HG03095 (cell line): ENCODE measurements around the gene NPAS3.

Experiments used
- ATAC-seq: cut with Tn5 transposase; IDR thresholded peaks from one replicate; pipeline ENCODE4 v1.9.1; 2021; ENCODE audit warnings: moderate library complexity; ENCODE audit not compliant: unreplicated experiment

NPAS3 gene

DNA sequence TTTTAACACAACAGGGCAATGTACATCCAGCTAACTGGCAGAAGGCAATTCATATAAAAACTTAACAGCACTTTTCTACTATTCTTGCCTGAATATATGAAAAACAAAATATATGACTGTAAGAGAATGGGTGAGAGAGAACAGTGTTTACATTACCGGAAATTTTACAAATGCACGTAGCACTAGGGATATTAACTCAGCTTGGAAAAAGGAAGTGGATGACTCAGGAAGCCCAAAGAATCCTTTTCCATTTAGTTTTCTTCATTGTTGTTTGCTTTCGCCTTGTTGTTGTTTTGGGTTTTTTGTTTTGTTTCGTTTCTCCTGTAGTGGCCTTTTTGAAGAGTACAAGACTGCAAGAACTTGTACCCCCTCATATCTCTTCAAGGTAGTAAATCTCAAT is 716.7 kb downstream of the NPAS3 start:
- no peak for ATAC-seq

DNA sequence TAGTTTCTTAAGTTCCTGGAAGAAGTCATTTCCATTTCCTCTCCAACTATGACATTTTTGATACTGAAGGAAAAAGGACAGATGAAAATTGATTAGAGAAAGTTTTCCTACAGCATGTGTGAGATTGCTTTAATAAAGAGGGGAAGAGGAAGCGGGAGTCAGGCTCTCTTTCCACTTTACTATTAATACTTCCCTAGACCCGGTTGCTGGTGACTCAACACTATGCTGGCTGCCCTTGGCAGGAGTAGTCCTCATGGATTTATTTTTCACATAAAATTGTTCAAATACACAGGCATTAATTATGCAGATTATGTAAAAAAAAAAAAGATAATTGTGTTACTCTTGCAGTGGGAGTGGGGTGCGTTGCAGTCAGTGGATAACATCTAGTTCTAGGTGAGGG is 718.8 kb downstream of the NPAS3 start:
- ATAC-seq: no peak

DNA sequence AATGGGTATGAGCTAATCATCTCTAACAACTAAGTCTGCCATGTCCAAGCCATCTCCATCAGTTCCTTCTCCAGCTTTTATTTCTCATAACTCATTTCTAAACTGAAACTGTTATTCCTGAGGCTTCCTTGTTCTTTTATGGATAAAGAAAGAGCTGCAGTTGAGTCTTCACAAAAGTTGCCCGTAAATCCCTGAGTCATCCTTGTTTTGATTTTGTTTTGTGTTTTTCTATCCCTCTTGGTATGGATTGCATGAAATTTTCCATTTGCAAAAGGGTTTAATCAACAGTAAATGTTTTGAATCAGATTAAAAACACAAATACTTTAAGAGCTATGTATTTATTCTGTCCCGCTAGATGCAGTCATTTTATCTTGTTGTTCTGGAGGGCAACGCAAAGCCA is 721.6 kb downstream of the NPAS3 start:
- no peak for ATAC-seq

DNA sequence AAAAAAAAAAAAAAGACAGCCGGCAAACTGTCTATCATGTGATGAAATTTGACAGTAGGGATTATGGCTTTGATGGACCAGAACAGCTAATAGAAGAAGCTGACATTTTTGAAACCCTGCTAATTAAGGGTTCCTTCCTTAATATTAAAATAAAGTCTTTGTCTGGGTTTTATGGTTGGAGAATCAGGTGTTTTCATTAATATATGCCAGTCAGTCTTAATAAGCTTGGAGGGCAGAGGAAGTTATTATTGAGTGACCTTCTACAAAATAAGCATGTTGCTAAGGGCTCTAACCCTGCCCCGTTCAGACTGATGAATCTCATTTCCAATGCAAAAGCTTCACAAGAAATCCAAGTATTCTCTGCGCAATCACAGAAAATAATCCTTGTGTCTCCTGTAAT is 722.4 kb downstream of the NPAS3 start:
- no peak for ATAC-seq

DNA sequence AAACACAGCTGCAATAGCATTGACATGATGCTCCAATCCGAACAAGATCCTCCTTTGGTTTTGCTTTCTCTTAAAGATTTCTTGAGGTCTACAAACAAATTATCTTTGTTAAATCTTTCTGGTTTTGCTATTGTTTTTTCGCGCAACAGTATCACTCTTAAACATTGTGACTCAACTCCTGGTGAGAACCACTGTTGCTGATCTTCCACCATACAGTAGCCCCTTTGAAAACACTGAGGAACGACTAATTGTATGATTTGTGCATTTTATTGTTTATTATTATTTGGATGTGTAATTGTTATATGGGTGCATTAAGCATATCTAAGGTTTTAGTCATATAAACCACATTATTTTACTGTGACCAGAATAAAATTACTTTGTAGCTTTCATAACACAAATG is 729.4 kb downstream of the NPAS3 start:
- ATAC-seq: no peak

DNA sequence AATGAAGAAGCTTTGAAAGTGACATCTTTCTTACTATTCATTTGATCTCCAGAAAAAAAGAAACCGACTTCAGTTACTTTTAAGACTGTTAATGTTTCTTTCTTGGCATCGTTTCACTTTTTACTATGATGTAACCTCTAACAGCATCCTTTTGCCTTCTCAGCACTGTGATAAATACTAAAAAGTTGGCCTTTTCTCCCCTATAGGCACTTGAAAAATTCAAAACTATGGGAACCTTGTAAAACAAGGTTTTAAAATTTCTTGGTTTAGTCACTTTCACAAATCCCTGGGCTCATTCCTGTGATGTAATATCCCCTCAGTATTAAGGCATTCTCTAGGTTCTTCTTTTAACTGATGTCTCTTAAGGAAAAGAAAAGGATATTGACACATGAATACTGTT is 730.4 kb downstream of the NPAS3 start:
- ATAC-seq: no peak

DNA sequence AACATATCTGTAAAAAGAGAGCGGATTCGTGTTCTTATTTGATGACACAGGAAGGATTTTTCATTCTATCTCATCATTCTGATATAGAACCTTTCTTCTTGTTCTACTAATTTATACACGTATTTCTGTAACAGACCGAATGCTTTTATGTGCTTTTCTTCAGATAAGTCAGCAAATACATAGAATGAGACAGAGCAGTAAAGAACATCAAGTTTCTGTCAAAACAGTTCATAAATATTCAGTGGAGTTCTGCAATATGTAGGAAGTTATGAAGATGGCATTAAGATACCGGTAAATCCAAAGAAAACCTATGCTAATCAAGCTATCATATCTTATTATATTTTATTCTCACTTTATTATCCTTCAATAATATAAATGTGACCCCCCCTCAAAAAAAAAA is 731.6 kb downstream of the NPAS3 start:
- no peak for ATAC-seq

DNA sequence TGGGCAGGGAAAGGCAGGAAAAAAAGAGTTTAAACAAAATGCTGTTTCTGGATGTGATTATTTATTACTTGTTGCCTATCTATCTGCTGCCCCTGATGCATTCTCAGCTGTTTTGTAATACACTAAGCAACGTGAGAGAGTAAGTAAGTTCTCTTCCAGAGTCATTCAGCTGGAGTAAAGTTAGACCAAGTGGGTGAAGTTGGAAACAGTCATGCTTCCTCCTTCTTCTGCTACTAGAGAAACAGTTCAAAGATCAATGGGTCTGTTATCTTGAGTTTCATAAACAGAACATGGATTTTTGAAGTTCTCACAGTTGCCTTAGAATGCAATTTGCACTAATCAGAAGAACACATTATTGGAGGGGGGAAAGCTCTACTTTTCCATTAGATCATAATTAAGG is 732.9 kb downstream of the NPAS3 start:
- ATAC-seq: no peak

DNA sequence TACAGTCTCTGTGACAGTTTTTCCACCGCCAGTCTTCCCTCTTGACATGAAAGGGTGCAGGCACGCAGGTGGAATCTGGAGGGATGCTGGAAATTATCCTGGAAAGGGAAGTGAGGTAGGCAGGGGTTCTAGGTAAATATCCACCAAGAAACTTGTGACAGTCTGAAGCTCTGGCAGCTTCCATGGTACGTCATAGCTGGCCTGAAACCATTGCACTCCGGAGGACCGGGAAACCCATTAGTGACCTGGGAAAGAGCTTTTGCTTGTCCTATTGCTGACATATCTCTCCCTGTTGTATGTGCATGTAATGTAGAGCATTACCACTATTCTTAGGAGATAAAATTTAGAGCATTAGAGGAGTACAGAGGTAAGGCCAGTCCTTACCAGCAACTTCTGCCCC is 736.2 kb downstream of the NPAS3 start:
- ATAC-seq: no peak

DNA sequence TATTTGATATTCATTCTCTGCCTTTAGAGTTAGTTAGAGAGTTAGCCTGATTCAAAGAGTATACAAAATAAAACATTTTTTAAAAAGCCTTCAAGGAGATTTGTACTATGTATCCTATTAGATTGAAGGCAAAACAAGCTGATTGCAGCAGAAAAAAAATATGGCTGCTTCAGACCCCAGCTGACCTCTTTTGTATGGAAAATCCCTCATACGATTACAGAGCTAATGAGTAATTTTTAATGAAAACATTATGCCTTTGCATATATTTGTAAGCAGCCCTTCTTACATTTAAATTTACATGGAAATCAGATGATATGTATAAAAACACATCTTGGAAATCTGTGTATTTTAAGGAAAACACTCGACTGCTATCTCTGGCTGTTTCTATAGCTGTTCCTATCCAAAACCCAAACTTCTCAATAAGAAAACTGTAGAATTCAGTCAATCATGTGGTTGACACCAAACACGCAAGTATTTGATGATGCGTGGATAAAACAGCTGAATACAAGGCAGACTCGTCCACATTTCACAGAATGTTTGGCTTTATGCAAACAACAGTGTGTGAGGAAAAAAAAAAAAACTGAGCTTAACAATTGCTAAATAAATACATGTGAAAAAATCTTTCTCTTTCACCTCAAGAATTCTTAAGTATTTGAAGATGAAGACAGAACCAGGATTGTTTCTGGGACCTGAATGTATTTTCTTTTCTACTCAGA is 736.9 kb downstream of the NPAS3 start:
- no peak for ATAC-seq

DNA sequence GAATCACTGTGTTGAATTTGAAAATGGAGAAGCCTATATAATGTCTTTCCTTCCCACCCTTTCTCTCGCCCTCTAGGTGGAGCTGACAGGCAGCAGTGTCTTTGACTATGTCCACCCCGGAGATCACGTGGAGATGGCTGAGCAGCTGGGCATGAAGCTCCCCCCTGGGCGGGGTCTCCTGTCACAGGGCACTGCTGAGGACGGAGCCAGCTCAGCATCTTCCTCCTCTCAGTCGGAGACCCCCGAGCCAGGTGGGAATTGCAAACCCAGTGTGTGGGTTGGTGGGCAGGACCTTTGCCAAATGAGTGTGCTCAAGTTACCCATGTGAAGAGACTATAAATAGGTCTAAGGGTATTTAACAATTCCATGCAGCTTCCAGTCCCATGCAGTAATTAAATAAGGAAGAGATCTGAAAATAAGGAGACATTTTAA is 737.5 kb downstream of the NPAS3 start:
- ATAC-seq: no peak

DNA sequence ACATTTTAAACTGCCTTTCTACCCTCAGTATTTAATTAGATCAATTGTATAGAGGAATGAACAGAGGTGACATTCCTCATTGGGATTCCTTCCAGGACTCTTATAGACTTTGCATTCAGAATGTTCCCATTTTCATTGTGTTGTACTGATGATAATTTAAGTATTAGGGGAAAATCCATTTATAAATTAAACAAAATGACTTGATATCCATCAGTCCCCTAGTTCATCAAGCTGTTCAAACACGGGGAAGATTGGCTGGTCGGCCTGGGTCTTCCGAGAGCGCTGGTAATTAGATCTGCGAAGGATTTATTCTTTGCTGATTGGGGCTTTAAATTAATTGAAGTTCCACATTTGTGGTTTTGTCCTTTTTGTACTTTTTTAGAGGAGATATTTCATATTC is 738.2 kb downstream of the NPAS3 start:
- ATAC-seq: no peak

DNA sequence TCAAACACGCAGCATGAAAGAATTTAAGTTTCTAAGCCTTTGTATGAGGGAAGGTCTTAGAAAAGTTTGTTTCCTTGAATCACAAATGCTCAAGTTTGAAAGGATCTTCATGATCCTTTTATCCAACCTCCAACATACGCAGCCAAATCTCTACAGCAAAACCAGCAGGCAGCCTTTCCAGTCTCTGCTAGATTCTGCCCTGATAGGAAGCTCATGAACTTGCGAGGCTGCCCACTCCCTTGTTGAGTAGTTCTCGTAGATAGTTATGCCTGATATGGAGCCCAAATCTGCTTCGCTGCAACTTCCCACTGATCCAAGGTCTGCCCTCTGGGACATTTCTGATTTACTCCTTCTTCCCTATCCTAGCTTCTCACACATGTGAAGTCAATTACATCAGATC is 739.3 kb downstream of the NPAS3 start:
- ATAC-seq: no peak

DNA sequence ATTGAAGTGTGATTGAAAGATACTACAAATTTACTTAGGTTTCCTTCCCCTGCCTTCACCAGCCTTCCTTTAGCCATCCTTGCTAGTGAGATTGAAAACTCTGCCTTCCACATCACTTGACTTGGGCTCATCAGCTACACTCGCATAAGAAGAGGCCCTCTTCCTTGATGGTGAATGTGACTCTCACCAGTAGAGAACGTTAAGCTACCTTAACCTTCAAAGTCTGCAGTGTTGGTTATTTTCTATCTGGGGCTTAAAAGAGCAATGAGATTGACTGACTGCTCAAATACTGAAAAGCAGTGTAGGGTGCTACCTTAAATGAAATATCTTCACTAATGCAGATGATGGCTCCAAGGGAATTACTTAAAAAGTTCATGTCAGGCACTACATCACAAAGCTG is 740.3 kb downstream of the NPAS3 start:
- ATAC-seq: no peak

DNA sequence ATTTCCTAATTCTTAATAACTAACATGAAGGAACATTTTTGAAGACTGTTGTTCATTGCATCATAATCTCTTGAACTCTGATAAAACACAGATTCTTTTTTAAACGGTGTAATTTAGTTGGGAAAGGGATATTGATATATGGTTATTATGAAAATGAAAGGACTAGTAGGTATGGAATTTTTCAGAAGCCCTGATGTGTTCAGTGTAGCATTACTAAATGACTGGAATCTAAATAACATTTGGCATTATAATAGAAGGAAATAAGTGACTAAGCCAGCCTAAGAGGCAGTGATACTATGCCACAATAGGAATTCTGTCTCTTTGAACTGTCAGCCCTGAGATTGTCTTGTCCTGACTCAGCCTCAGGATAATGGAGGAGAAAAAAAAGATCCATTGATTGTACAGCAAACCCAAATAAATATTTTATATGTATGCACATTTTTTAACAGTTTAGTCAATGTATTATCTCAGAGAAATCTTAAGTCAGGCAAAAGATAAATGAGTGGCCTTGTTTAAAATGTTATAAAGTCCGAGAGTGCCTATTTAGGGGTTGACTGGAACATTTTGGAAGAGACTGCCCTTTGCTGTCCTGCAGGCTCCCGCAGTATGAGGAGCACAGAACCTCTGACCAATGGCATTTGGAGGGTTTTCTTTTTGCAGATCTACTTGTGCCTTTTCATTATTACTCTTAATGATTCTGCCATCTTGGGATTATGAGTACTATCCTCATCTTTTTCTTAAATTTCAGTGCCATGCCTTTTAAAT is 741.0 kb downstream of the NPAS3 start:
- no peak for ATAC-seq

DNA sequence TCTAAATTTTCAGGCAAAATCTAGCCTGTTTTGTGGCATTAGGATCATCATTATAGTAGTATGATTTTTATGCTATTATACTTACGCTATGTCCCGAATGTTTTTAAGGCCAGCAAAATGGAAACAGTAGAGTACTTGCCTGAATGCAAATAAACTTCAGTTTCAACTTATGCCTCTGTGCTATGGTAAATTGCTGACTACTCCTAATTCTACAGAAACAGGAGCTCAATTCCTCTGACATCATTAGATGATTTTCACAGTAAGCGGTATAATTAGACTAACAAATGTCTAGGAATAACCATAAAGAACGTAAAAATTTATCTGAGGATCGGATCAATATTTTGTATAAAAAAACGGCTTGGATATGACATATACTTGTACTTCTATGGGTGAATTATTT is 742.2 kb downstream of the NPAS3 start:
- ATAC-seq: no peak

DNA sequence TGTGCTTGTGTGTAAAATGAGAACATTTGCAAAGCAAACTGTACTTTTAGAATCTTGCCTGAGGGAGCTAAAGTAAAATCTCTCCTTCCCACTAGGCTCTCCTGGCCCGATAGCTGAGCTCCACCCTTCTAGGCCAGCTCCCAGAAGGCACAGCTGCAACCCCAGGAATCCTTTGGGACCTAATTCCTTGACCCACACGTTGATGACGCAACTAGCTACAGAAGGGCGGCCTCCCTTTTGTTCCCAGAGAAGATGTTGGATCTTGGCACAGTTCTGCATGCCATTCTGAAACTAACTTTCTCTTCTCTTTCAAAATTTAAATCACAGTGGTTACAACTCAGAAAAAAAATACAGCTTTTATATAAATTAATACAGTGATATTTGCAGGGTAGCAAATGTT is 744.1 kb downstream of the NPAS3 start:
- ATAC-seq: no peak

DNA sequence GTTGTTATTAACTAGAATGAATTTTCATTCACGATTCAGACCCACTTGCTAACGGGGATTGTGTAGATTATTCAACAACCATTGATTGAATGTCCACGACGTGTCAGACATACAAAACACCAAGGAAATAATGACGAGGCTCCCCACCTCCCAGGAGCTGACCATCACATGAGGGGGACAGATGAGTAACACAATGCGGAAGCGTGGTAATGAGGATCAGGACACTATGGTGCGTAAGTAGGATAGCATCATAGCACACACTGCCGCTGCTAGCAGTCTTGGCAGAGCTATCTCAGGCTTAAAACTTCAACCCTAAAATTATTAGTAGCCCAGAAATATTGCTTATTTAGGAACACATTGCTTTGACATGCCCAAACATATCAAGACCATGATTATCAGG is 746.3 kb downstream of the NPAS3 start:
- no peak for ATAC-seq

DNA sequence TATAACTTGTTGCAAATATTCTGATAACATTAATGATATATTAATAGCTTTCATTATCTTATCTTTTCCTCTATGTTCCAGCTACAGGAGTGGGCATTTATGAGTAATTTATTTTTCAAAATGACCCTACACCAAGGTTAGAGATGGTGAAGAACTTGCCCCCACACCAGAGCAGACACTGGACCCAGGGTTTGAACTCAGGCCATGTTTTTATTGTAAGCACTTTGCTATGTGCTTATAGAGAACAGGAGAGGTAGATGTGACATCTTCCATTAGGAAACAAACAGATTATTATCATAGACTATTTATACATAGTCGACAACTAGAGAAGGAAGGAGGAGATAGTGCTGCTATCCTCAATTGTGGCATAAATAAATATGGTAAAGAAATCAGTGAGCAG is 747.0 kb downstream of the NPAS3 start:
- no peak for ATAC-seq

DNA sequence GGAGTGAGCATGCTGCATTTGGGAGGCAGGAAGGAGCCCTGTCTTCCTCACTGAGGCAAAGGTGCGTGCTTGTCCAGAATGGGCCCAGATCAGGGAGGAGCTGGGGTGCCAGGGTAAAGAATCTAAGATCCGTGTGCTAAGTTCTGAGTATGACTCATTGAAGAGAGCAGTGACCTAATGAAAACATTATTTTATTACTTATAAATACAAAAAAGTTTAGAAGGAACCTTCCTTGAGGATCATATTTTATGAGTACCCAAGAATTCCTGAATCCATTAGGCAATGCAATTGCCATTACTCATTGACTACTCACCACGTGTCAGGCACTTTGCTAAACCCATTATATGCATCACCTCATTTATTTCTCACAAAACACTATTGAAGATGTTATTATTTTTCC is 747.5 kb downstream of the NPAS3 start:
- no peak for ATAC-seq

DNA sequence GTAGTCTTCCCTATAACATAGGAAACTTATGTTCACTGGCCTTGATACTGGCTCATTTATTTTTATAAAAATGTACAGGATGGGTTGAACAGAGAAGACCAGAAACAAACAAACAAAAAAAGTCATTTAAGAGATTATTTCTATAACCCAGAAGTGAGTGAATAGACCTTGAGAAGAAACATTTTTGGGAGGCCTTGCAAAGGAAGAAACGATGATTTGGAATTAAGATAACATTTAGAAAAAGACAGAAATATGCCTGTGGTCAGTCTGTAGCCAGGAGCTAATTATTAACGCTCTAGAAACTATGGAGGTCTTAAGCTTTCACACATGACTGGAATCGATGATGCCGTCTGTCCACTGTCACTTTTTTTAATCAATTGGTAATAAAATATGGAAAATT is 748.2 kb downstream of the NPAS3 start:
- ATAC-seq: no peak

DNA sequence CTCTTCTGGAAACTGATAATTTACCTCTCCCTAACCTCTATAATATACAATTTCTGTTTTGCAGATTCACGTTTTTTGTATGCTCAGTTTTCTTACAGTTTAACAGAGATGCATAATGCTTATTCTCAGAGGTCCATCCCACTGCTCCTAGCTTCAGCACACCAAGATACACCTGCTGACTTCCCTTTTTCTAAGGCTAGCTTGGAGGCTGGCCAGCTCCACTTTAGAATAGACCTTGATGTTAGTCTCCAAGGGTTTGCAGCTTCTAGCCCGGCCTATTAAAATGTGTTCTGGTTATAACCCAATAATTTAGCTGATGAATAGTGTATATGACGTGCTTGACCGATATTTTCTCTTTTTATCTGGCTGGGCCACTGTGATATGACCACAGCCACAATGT is 751.0 kb downstream of the NPAS3 start:
- no peak for ATAC-seq

DNA sequence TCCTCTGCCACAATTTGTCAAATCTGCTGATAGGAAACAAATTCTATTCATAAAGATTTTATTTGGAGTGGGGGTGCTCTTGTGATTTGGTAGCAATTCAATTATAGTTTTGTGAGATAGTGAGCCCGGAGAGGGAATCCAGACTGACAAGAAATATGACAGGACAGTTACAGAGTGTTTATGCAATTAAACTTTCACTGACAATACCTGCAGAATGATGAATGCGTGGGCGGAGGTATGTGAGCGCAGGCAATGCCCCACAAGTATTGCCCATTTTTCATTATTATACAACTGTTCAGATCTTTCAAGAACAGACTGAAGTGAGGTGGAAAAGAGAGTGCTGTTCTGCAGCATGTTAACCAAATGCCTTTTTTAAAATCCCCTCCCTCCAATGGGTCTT is 753.2 kb downstream of the NPAS3 start:
- no peak for ATAC-seq
